Adrenal gland (tissue), 5 donors: Measurements from ENCODE around the gene DNAJB14.

Experiments used
- POLR2A ChIP-seq, 2 donors: fragments of 450-650 bp; IDR thresholded peaks; one replicate each; pipeline ENCODE4 v1.6.1; 2017; ENCODE audit warnings: antibody characterized with exemption in 2 of 2, mild to moderate bottlenecking in 2 of 2, moderate library complexity in 1 of 2
- TF ChIP-seq, protein P1 (sequence below), 6 experiments: fragments of 450-650 bp in 4 of 6; fragments of 200-600 bp in 2 of 6; sonication (generic) in 1 of 6; IDR thresholded peaks; 1 replicate in 5 of 6; 2 replicates in 1 of 6; pipeline versions ENCODE4 v1.5.1 to v1.8.0; 2016 to 2021; ENCODE audit warnings: antibody characterized with exemption in 6 of 6, mild to moderate bottlenecking in 2 of 6, moderate library complexity in 1 of 6
- donor health status: DM: no; HTN: no; CAD: no.

DNA sequence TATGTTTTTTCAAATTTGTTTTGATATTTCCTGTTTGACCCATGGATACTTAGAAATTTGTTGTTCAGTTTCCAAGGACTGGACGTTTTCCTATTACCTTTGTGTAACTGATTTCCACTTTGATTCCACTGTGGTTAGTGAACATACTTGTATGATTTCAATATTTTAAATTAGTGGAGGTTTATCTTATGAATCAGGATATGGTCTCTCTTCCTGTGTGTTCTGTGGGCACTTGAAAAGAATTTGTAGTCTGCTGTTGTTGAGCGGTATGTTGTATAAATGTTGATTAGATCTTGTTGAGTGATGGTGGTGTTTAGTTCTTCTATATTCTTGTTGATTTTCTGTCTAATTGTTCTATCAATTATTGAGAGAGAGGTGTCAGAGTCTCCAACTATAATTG lies 31.0 kb downstream of the DNAJB14 start:
- no peak for TF ChIP-seq POLR2A (IDR thresholded peaks at IDR 0.05)
- TF ChIP-seq, protein P1, sequence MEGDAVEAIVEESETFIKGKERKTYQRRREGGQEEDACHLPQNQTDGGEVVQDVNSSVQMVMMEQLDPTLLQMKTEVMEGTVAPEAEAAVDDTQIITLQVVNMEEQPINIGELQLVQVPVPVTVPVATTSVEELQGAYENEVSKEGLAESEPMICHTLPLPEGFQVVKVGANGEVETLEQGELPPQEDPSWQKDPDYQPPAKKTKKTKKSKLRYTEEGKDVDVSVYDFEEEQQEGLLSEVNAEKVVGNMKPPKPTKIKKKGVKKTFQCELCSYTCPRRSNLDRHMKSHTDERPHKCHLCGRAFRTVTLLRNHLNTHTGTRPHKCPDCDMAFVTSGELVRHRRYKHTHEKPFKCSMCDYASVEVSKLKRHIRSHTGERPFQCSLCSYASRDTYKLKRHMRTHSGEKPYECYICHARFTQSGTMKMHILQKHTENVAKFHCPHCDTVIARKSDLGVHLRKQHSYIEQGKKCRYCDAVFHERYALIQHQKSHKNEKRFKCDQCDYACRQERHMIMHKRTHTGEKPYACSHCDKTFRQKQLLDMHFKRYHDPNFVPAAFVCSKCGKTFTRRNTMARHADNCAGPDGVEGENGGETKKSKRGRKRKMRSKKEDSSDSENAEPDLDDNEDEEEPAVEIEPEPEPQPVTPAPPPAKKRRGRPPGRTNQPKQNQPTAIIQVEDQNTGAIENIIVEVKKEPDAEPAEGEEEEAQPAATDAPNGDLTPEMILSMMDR (IDR thresholded peaks at IDR 0.05): no peak
